Upper lobe of left lung (tissue), 4 donors: ENCODE measurements around the gene PAPOLA.

Experiments
- CTCF ChIP-seq, 6 experiments: fragments of 450-650 bp in 4 of 6; fragments of 200-600 bp in 2 of 6; sonication (generic) in 2 of 6; IDR thresholded peaks; one replicate each; pipeline ENCODE4 v1.5.1; 2016 to 2019; ENCODE audit warnings: antibody characterized with exemption in 6 of 6
- EP300 ChIP-seq, 4 donors: sonication (generic); formaldehyde crosslinking; IDR thresholded peaks; one replicate each; pipeline ENCODE4 v1.5.1; 2017; ENCODE audit warnings: antibody characterized with exemption in 4 of 4, control low read depth in 2 of 4
- POLR2A ChIP-seq, 4 donors: fragments of 450-650 bp; IDR thresholded peaks; one replicate each; pipeline ENCODE4 v1.5.1; 2016 to 2017; ENCODE audit warnings: antibody characterized with exemption in 4 of 4, mild to moderate bottlenecking in 2 of 4

- no peak for TF ChIP-seq EP300 (IDR thresholded peaks at IDR 0.05)
- TF ChIP-seq CTCF (IDR thresholded peaks at IDR 0.05) = no peak
- TF ChIP-seq POLR2A (IDR thresholded peaks at IDR 0.05) = no peak
Observed at GRCh38 chr14:96481731-96482314, 20.4 kb upstream of the PAPOLA start.
